22Rv1 (cell line): ENCODE results near the gene IRAK2.

Source experiments
- ZFX ChIP-seq: fragments of 450-650 bp; IDR thresholded peaks from 2 replicates; pipeline ENCODE4 v1.6.1; 2017; ENCODE audit warnings: antibody characterized with exemption, borderline replicate concordance
- TF ChIP-seq, protein P1 (sequence below): fragments of 450-650 bp; IDR thresholded peaks from 2 replicates; pipeline ENCODE4 v1.5.1; 2017; ENCODE audit warnings: mild to moderate bottlenecking

GRCh38 chr3:10219737-10220136 lies 55.0 kb downstream of the IRAK2 start:
- TF ChIP-seq ZFX: no peak
- TF ChIP-seq, protein P1, sequence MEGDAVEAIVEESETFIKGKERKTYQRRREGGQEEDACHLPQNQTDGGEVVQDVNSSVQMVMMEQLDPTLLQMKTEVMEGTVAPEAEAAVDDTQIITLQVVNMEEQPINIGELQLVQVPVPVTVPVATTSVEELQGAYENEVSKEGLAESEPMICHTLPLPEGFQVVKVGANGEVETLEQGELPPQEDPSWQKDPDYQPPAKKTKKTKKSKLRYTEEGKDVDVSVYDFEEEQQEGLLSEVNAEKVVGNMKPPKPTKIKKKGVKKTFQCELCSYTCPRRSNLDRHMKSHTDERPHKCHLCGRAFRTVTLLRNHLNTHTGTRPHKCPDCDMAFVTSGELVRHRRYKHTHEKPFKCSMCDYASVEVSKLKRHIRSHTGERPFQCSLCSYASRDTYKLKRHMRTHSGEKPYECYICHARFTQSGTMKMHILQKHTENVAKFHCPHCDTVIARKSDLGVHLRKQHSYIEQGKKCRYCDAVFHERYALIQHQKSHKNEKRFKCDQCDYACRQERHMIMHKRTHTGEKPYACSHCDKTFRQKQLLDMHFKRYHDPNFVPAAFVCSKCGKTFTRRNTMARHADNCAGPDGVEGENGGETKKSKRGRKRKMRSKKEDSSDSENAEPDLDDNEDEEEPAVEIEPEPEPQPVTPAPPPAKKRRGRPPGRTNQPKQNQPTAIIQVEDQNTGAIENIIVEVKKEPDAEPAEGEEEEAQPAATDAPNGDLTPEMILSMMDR: no peak
